ENCODE data around the gene PA2G4. TPM values are rescaled to one million over a fixed set of nuclear protein-coding genes. Genes with fewer than 3 reads are reported as not detected.
"Not testable (repeated sequence)": the region's sequence is repeated elsewhere in the genome, so short reads cannot be mapped to it uniquely, and the experiment has no call there.

Gene PA2G4
- total RNA-seq, 1 donor from 2014 or later, result 64.9 TPM

GRCh38 chr12:56154246-56154771 is 50.0 kb downstream of the PA2G4 start:
- no peak for DNase-seq

GRCh38 chr12:56154818-56155217 is 50.5 kb downstream of the PA2G4 start:
- DNase-seq, result no peak

- no peak for DNase-seq
Observed at GRCh38 chr12:56155256-56155845, 51.0 kb downstream of the PA2G4 start.

- DNase-seq, result not testable (repeated sequence)
Observed at GRCh38 chr12:56156464-56157200, 52.3 kb downstream of the PA2G4 start.

GRCh38 chr12:56157201-56158028 is 53.1 kb downstream of the PA2G4 start:
- DNase-seq, result peak; percentile 56

GRCh38 chr12:56158029-56158925 is 53.9 kb downstream of the PA2G4 start, which contains the start of gene MYL6:
TSS of gene MYL6 (plus strand) at chr12:56158359. CDS start at chr12:56158402, 43 bp downstream.
- DNase-seq, result peak; percentile 95

GRCh38 chr12:56158926-56159461 is 54.6 kb downstream of the PA2G4 start:
- DNase-seq, result peak; percentile 19

GRCh38 chr12:56159482-56160192 is 55.3 kb downstream of the PA2G4 start:
- no peak for DNase-seq

- no peak for DNase-seq
Observed at GRCh38 chr12:56160193-56160763, 55.9 kb downstream of the PA2G4 start.

- no peak for DNase-seq
Observed at GRCh38 chr12:56160894-56161689, 56.7 kb downstream of the PA2G4 start.

GRCh38 chr12:56161690-56162351 is 57.5 kb downstream of the PA2G4 start:
- DNase-seq, result no peak

- DNase-seq, result no peak
Observed at GRCh38 chr12:56162468-56163290, 58.3 kb downstream of the PA2G4 start.

Other genes with a start within 250 kb of the PA2G4 start
- gene PYM1, start 176.7 kb upstream of the PA2G4 start, total RNA-seq, result 20.0 TPM
- gene DGKA, start 173.4 kb upstream of the PA2G4 start, total RNA-seq, result 10.9 TPM
- not detected for gene PMEL, start 138.5 kb upstream of the PA2G4 start, total RNA-seq
- 6.7 TPM for gene CDK2, start 137.7 kb upstream of the PA2G4 start, total RNA-seq
- gene RAB5B, start 130.5 kb upstream of the PA2G4 start, total RNA-seq, result 37.4 TPM
- 8.3 TPM for gene SUOX, start 107.3 kb upstream of the PA2G4 start, total RNA-seq
- 5.5 TPM for gene IKZF4, start 83.5 kb upstream of the PA2G4 start, total RNA-seq
- 61.3 TPM for gene RPS26, start 62.6 kb upstream of the PA2G4 start, total RNA-seq
- 2.2 TPM for gene ERBB3, start 24.4 kb upstream of the PA2G4 start, total RNA-seq
- 1,070 TPM for gene RPL41, start 12.1 kb downstream of the PA2G4 start, total RNA-seq
- gene ZC3H10, start 13.7 kb downstream of the PA2G4 start, total RNA-seq, result 10.6 TPM
- gene ESYT1, start 23.7 kb downstream of the PA2G4 start, total RNA-seq, result 21.8 TPM
- gene MYL6B, start 48.0 kb downstream of the PA2G4 start, total RNA-seq, result 77.0 TPM
- gene MYL6, start 53.8 kb downstream of the PA2G4 start, total RNA-seq, result 417 TPM
- 80.6 TPM for gene SMARCC2, start 84.9 kb downstream of the PA2G4 start, total RNA-seq
- gene RNF41, start 117.4 kb downstream of the PA2G4 start, total RNA-seq, result 78.1 TPM
- gene NABP2, start 119.8 kb downstream of the PA2G4 start, total RNA-seq, result 20.1 TPM
- not detected for gene SLC39A5, start 125.5 kb downstream of the PA2G4 start, total RNA-seq
- gene ANKRD52, start 153.8 kb downstream of the PA2G4 start, total RNA-seq, result 9.2 TPM
- 12.9 TPM for gene COQ10A, start 162.4 kb downstream of the PA2G4 start, total RNA-seq
- 90.9 TPM for gene CS, start 195.8 kb downstream of the PA2G4 start, total RNA-seq
- 40.4 TPM for gene CNPY2, start 211.4 kb downstream of the PA2G4 start, total RNA-seq
- 29.9 TPM for gene PAN2, start 229.4 kb downstream of the PA2G4 start, total RNA-seq
- not detected for gene IL23A, start 234.3 kb downstream of the PA2G4 start, total RNA-seq

Data from occipital lobe (tissue), 2 donors.